Activated CD8-positive, alpha-beta memory T cell treated with anti-CD3 and anti-CD28 coated beads for 1 hour (primary cell): ENCODE data around the gene PYGB.
"Not testable (repeated sequence)": the region's sequence is repeated elsewhere in the genome, so short reads cannot be mapped to it uniquely, and the experiment has no call there.

Experiments used
- DNase-seq, 2 donors: peaks; one replicate each; pipeline ENCODE4 v3.0.0-alpha.2; 2020; ENCODE audit warnings: low read depth in 1 of 2; ENCODE audit errors: extremely low read depth in 1 of 2

The PYGB gene

DNA sequence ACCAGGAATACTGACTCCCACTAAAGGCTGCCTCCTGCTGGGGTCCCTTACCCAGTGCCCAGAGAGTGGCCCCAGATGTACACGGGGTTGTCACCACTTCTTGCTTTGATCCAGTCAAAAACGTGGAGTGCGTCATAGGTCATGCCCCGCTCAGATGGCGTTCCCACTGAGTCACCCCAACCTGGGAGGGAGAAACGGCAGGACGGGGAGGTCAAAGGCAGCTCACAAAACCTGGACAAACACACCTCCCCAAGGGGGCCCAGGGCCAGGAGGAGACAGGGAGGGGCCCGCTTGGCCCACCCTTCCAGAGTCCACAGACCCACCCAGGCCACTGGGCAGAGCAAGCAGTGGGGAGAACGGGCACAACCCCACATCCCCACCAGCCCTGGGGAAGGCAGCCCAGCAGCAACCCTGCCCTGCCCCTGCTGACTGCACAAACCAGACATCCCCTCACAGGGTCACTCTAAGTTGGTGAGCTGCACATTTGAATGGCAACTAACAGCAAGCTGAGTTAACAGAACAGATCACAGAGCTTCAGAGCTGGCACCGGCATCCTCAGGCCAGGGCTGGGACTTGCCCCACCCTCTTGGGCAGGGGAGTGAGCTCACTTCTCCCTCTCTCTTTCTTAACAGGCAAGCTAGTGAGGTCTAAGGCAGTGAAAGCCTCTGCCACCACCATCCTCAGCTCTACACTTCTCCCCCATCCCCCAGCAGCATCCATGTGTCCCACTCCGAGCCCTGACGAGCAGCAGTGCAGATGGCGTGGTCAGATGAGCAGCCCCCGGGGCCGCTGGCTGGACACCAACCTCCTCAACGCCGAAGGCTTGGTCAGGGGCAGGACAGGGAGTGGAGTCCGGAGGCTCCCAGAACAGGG is 61.7 kb downstream of the PYGB start:
- no peak for DNase-seq

DNA sequence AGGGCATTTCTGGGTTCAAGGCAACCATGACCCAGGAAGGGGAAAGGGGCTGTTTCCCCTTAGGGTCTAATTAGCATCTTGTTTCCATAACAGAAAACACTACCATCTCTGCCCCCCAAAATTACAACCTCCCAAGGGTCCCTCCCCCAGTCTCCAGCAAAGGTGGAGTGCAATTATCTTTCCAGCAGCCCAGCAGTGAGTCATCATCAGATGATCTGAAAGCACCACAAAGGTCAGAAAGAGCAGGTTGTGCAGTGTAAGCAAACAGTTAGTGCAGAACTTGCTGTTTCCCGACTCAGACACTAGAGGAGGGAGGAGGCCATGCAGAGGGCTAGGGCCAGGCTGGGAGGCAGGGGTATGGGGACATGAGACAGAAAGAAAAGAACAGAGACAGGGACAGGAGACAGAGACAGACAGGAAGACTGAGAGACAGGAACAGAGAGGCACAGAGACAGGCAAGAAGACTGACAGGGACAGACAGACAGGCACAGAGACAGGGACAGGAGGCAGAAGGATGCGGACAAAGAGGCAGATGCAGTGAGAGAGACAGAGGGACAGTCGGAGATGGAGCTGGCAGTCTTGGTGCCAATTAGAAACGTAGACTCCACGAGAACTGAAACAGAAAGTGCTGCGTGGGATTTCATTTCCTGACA is 62.5 kb downstream of the PYGB start:
- peak in 1 of 2 donors; percentile 15 for DNase-seq

DNA sequence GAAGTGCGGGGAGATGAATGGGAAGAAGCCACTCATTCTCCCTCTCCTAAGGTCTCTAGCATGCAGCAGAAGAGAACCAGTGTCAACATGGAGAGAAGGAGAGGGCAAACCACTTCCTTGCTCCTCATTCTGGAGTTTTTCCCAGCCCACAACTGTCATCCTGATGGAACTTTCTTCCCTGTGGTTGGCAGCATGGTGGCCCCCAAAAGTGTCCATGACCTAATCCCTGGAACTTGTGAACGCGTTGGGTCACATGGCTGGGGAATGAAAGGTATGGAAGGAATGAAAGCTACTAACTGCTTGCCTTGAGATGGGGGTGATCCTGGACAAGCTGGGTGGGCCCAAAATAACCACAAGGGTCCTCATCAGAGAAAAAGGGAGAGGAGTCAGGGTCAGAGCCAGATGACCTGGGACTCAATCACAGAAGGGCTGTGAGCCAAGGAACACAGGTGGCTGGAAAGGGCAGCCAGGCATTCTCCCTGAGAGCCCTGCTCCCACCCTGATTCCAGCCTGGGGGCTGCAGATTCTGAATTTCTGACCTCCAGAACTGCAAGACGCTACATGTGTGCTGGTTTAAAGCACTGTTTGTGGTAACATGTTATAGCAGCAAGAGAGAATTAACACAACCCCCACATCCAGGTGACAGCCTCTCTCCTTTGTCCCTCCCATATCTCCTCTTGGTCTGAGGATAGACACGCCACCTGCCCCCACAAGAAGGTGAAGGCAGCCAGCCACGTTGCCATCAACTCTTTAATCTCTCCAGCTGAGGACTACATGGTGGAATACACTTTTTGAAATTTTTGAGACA is 63.2 kb downstream of the PYGB start:
- no peak for DNase-seq

GRCh38 chr20:25312716-25313115 is 64.8 kb downstream of the PYGB start:
- DNase-seq = not testable (repeated sequence)

DNA sequence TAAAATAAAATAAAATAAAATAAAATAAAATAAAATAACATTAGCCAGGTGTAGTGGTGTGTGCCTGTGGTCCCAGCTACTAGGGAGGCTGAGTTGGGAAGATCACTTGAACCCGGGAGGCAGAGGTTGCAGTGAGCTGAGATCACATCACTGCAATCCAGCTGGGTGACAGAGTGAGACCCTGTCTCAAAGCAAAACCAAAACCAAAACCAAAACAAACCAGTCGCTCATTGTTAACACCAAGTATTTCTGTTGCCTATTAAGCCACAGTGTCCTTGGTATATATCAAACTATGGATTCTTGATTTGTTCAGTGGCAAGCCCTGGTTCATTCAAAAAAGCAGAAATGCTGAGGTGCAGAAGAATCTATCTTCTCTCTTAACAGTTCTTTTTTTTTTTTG is 65.7 kb downstream of the PYGB start:
- DNase-seq = no peak

DNA sequence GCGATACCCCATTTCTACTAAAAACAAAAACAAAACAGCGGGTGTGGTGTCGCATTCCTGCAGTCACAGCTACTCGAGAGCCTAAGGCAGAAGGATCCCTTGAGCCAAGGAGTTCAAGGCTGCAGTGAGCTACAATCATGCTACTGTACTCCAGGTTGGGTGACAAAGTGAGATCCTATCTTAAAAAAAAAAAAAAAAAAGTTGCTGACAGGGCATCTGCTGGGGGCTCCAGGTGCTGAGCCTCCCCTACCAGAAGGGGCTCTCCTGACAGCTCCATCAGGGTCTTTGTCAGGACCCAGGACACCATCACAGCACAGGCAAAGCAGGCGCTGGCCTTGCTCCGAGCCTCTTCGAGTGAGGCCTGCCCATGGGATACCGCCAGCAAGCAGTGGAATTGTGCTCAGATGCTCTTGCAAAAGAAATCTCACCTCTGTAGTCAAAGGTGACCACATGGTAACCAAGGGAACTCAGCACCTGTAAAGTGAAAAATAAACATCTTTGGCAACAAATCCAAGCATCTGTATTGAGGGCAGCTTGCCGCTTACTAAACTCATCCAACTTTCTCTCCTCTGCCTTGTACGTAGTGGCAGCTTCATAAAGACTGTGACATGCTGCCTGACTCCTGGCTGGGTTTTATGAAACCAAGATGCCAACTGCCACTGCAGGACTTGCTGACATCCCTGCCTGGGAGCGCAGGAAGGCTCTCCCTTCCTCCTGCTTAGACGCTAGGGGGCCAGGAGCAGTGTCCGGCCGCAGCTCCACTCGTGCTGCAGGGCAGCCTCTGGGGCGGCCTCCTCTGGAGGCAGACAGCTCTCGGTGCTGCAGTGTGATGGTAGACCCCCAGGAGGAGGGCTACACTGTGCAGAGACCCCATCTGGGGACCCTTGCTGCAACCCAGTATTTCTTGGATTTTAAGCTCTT is 66.9 kb downstream of the PYGB start:
- DNase-seq = no peak

DNA sequence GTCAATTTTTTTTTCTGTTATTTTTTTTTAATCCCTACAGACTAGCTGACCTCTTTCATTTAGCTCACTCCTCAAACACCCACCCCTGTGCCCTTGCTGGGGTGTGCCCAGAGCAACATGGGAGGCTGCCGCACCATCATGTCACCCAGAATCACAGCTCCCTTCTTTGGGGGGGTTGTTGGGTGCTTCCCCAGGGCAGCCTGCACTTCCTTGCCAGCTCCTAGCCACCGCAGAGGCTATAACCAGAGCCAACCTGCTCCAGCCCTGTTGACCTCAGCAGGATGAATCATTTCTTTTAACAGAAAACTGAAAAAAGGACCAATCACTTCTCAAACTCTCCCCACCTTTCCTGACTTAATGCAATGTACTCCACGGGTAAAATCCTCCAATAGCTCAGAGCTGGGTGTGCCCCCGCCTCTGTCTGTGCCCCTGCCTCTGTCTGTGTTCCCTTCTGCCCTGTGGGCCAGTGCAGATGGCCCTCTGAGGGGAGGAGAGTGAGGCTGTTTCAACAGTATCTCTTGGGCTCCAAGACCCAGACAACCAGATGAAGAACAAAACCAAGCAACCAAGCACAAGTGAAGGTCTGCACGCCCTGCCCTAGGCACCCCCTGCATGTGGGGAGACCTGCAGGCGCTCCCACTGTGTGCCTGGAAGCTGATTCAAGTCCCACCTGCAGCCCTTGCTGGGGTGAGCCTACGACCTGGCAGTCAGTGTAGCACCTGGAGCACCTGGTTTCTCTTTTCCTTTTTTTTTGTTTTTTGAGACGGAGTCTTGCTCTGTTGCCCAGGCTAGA is 67.7 kb downstream of the PYGB start:
- DNase-seq = no peak

DNA sequence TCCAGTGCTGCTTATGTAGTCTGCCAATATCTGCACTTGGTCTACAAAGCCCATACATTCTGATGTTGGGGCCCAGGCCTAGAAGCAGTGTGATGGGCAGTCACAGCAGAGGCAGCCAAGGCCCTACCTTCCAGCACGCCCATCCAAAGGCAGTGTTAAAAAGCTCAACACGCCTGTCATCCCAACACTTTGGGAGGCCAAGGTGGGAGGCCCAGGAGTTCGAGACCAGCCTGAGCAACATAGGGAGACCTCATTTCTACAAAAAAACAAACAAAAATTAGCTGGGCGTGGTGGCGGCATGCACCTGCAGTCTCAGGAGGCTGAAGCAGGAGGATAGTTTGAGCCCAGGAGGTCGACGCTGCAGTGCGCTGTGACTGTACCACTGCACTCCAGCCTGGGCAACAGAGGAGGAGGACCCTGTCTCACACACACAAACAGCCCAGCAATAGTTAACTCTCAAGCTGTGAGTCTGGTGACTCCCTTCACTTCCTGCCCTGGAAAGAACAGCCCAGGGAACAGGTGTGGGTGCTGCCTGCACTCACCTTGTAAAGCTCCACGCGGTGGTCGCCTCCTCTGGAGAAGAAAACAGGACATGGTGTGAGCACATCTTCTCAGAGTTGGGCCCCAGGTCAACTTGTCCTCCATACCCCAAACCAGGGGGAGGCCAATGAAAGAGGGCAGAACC is 68.8 kb downstream of the PYGB start:
- no peak for DNase-seq

DNA sequence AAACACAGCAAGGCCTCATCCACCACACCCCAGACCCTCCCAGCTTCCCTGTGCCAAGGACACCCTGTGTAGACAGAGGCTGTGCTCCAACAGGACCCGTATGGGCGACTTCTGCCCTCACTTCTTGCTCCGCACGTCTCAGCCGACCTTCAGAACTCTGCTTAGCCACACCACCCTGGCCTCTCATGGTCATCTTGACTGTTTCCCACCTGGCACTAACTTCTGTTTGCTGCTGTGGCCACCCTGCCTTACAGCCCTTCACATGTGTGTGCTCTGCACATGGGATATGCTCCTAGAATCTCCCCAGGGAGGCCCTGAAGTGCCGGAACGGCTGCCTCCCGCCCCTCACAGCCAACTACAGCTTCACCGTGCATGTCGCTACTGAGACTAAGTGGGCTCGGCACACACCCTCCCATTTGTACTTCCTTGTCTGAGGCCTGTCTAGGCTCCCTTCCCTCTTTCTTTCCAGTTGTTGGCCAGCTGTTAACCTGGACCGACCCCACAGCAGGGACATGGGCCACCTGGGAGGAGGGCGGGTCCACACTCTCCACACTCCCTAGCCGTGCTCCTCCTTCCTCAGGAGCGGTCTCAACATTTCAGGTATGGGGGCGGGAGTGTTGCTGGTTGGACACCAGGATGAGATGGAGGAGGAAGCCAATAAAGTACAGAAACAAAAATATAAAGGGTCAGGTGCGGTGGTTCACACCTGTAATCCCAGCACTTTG is 69.6 kb downstream of the PYGB start:
- no peak for DNase-seq

GRCh38 chr20:25318471-25319240 is 70.8 kb downstream of the PYGB start:
- no peak for DNase-seq

GRCh38 chr20:25319241-25320034 is 71.6 kb downstream of the PYGB start:
- no peak for DNase-seq

- no peak for DNase-seq
These were observed 72.3 kb downstream of the PYGB start for GRCh38 chr20:25320035-25320800.

DNA sequence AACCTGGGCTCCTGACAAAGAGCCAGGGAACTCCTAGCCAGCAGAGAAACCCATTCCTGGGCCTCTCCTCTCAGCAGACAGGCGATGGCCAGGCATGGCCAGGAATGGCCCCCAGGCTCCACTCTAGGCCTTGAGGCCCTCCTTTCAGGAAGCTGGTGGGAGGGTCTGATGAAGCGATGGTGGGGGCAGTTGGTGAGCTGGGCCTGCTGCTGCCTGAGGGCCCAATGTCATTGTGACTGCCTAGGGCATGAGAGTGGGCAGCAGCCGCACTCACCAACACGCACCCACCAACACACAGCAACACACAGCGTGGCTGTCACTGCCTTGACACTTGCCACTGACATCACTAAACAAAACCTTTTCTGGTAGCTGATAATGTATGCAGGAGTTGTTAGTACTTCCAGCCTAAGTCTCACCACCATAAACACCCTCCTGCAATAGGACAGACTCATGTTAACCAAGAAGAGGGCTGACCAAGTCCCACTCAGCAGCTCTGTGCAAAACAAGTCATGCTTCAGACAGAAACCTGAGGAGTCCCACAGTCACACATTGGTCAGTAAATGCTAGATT is 73.5 kb downstream of the PYGB start:
- DNase-seq = no peak

GRCh38 chr20:25321991-25322390 is 74.1 kb downstream of the PYGB start:
- no peak for DNase-seq

DNA sequence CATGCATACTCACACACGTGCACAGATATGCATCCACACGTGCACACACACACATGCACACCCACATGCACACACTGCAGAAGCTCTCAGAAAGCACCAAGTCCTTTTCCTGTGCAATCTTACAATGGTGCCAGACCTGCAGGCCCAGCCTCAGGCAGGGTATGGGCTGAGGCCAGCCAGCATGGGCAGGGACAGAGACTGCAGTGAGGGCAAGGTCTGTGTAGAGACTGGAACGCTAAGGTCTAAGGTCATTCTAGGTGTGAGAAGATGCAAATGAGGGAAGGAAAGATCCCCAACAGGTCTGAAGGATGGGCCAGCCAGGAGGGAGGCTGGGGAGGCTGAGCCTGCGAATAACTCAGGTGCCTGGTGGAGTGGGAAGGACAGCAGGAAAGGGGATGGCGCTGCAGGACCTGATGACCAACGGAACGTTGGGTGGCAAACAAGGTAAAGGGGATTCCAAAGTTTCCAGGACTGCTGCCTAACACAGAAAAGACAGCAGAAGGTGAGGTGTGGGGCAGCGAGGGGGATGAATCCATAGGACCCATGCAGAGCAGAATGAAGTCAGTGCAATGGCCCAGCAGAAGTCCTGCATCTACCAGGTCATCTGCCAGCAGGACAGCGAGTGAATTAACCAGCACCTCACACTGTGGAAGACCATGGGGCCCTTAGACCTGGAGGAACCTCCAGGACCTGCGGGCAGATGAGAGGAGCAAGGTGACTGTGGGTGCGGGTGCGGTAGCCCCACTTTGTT is 75.8 kb downstream of the PYGB start:
- DNase-seq = no peak
